Activated naive CD8-positive, alpha-beta T cell (primary cell): ENCODE measurements around the gene FAM219B.
"Not testable (repeated sequence)": the region's sequence is repeated elsewhere in the genome, so short reads cannot be mapped to it uniquely, and the experiment has no call there.

ENCODE experiments used
- H3K27ac Mint-ChIP-seq: one replicate; pipeline ENCODE4 v1.8.0; 2021; ENCODE audit warnings: mixed read lengths
- H3K27me3 Mint-ChIP-seq: one replicate; pipeline ENCODE4 v1.8.0; 2021; ENCODE audit warnings: mixed read lengths
- H3K36me3 Mint-ChIP-seq: one replicate; pipeline ENCODE4 v1.8.0; 2021; ENCODE audit warnings: mixed read lengths
- H3K4me1 Mint-ChIP-seq: one replicate; pipeline ENCODE4 v1.8.0; 2021; ENCODE audit warnings: low read depth, mixed read lengths
- H3K4me3 Mint-ChIP-seq: one replicate; pipeline ENCODE4 v1.8.0; 2021; ENCODE audit warnings: mild to moderate bottlenecking, mixed read lengths
- H3K9me3 Mint-ChIP-seq: one replicate; pipeline ENCODE4 v1.8.0; 2021; ENCODE audit warnings: low read depth, mixed read lengths

The FAM219B gene

GRCh38 chr15:74906450-74907162 lies at the start of gene FAM219B:
FAM219B (minus strand) TSS chr15:74906851; CDS start chr15:74906800, 51 bp downstream.
- no peaks in the 10 kb centered on the region for H3K27me3 Mint-ChIP-seq
- peak within 1 kb of the TSS; percentile 97 for H3K27ac Mint-ChIP-seq
- H3K4me1 Mint-ChIP-seq: peaks cover 37% of the 10 kb centered on the region
- no peaks in the 10 kb centered on the region for H3K9me3 Mint-ChIP-seq
- H3K4me3 Mint-ChIP-seq: peak within 1 kb of the TSS; percentile 95
- no peaks in the 10 kb centered on the region for H3K36me3 Mint-ChIP-seq

- peak overlapping the region; percentile 28 for H3K27ac Mint-ChIP-seq
- peaks cover 25% of the 10 kb centered on the region for H3K4me1 Mint-ChIP-seq
- peak overlapping the region; percentile 78 for H3K4me3 Mint-ChIP-seq
Observed at GRCh38 chr15:74955796-74956647, 49.4 kb upstream of the FAM219B start.

GRCh38 chr15:74955017-74955416 lies 48.4 kb upstream of the FAM219B start:
- no peaks in the 10 kb centered on the region for H3K36me3 Mint-ChIP-seq
- H3K27ac Mint-ChIP-seq: no peak overlapping the region
- no peaks in the 10 kb centered on the region for H3K9me3 Mint-ChIP-seq
- H3K4me3 Mint-ChIP-seq: peak overlapping the region; percentile 78
- H3K27me3 Mint-ChIP-seq: peaks cover 2% of the 10 kb centered on the region
- peaks cover 25% of the 10 kb centered on the region for H3K4me1 Mint-ChIP-seq

More at GRCh38 chr15:74955796-74956647, 49.4 kb upstream of the FAM219B start:
- H3K9me3 Mint-ChIP-seq: no peaks in the 10 kb centered on the region
- H3K36me3 Mint-ChIP-seq: no peaks in the 10 kb centered on the region
- H3K27me3 Mint-ChIP-seq: peaks cover 4% of the 10 kb centered on the region

- no peaks in the 10 kb centered on the region for H3K36me3 Mint-ChIP-seq
- peak overlapping the region; percentile 78 for H3K4me3 Mint-ChIP-seq
- no peak overlapping the region for H3K27ac Mint-ChIP-seq
- peaks cover 2% of the 10 kb centered on the region for H3K27me3 Mint-ChIP-seq
- H3K4me1 Mint-ChIP-seq: peaks cover 24% of the 10 kb centered on the region
- H3K9me3 Mint-ChIP-seq: no peaks in the 10 kb centered on the region
Observed at GRCh38 chr15:74954515-74954914, 47.9 kb upstream of the FAM219B start.

GRCh38 chr15:74951006-74951405 lies 44.4 kb upstream of the FAM219B start:
- no peak overlapping the region for H3K4me3 Mint-ChIP-seq
- H3K4me1 Mint-ChIP-seq: peaks cover 11% of the 10 kb centered on the region
- H3K27me3 Mint-ChIP-seq: no peaks in the 10 kb centered on the region
- no peak overlapping the region for H3K27ac Mint-ChIP-seq
- H3K9me3 Mint-ChIP-seq: no peaks in the 10 kb centered on the region
- no peaks in the 10 kb centered on the region for H3K36me3 Mint-ChIP-seq

GRCh38 chr15:74950078-74950908 lies 43.6 kb upstream of the FAM219B start:
- Mint-ChIP-seq H3K4me1 (peaks cover 8% of the 10 kb centered on the region), H3K27ac (no peak overlapping the region), H3K27me3 (no peaks in the 10 kb centered on the region), H3K9me3 (no peaks in the 10 kb centered on the region), H3K36me3 (no peaks in the 10 kb centered on the region), H3K4me3 (no peak overlapping the region)

GRCh38 chr15:74937590-74938371 lies 31.1 kb upstream of the FAM219B start, which contains the start of gene COX5A:
COX5A (minus strand) TSS chr15:74938073; CDS start chr15:74938014, 59 bp downstream.
- H3K4me3 Mint-ChIP-seq: peak within 1 kb of the TSS; percentile 98
- H3K9me3 Mint-ChIP-seq: no peaks in the 10 kb centered on the region

GRCh38 chr15:74937272-74937589 lies 30.6 kb upstream of the FAM219B start:
- Mint-ChIP-seq H3K27me3 (no peaks in the 10 kb centered on the region), H3K27ac (peak overlapping the region; percentile 94), H3K36me3 (peaks cover 3% of the 10 kb centered on the region)

More at GRCh38 chr15:74937590-74938371, 31.1 kb upstream of the FAM219B start, which contains the start of gene COX5A:
- Mint-ChIP-seq H3K36me3 (peaks cover 3% of the 10 kb centered on the region), H3K27ac (peak within 1 kb of the TSS; percentile 94), H3K27me3 (no peaks in the 10 kb centered on the region), H3K4me1 (peaks cover 30% of the 10 kb centered on the region)

GRCh38 chr15:74935193-74935592 lies 28.5 kb upstream of the FAM219B start:
- not testable (repeated sequence) for H3K27me3 Mint-ChIP-seq, H3K36me3 Mint-ChIP-seq, H3K9me3 Mint-ChIP-seq
- Mint-ChIP-seq H3K4me1 (peaks cover 34% of the 10 kb centered on the region), H3K27ac (peak overlapping the region; percentile 62), H3K4me3 (peak overlapping the region; percentile 77)

More at GRCh38 chr15:74937272-74937589, 30.6 kb upstream of the FAM219B start:
- Mint-ChIP-seq H3K9me3 (no peaks in the 10 kb centered on the region), H3K4me1 (peaks cover 32% of the 10 kb centered on the region), H3K4me3 (peak overlapping the region; percentile 98)

- H3K4me1 Mint-ChIP-seq: peaks cover 34% of the 10 kb centered on the region
- H3K4me3 Mint-ChIP-seq: peak overlapping the region; percentile 7
- H3K27me3 Mint-ChIP-seq: no peaks in the 10 kb centered on the region
- peaks cover 3% of the 10 kb centered on the region for H3K36me3 Mint-ChIP-seq
- H3K27ac Mint-ChIP-seq: no peak overlapping the region
- no peaks in the 10 kb centered on the region for H3K9me3 Mint-ChIP-seq
Observed at GRCh38 chr15:74933573-74933972, 26.9 kb upstream of the FAM219B start.

GRCh38 chr15:74928771-74929198 lies 22.1 kb upstream of the FAM219B start:
- Mint-ChIP-seq H3K27ac (no peak overlapping the region), H3K36me3 (no peaks in the 10 kb centered on the region), H3K4me3 (no peak overlapping the region), H3K9me3 (no peaks in the 10 kb centered on the region), H3K27me3 (no peaks in the 10 kb centered on the region), H3K4me1 (peaks cover 9% of the 10 kb centered on the region)

GRCh38 chr15:74924525-74924924 lies 17.9 kb upstream of the FAM219B start:
- H3K27me3 Mint-ChIP-seq: no peaks in the 10 kb centered on the region
- H3K4me3 Mint-ChIP-seq: no peak overlapping the region
- no peak overlapping the region for H3K27ac Mint-ChIP-seq
- H3K36me3 Mint-ChIP-seq: peaks cover 4% of the 10 kb centered on the region
- no peaks in the 10 kb centered on the region for H3K4me1 Mint-ChIP-seq
- H3K9me3 Mint-ChIP-seq: no peaks in the 10 kb centered on the region

GRCh38 chr15:74920456-74920855 lies 13.8 kb upstream of the FAM219B start:
- H3K27ac Mint-ChIP-seq: no peak overlapping the region
- H3K27me3 Mint-ChIP-seq: no peaks in the 10 kb centered on the region
- H3K4me3 Mint-ChIP-seq: no peak overlapping the region
- H3K36me3 Mint-ChIP-seq: peaks cover 4% of the 10 kb centered on the region
- no peaks in the 10 kb centered on the region for H3K4me1 Mint-ChIP-seq
- no peaks in the 10 kb centered on the region for H3K9me3 Mint-ChIP-seq

GRCh38 chr15:74917676-74918075 lies 11.0 kb upstream of the FAM219B start:
- no peak overlapping the region for H3K27ac Mint-ChIP-seq
- H3K27me3 Mint-ChIP-seq: no peaks in the 10 kb centered on the region
- no peaks in the 10 kb centered on the region for H3K9me3 Mint-ChIP-seq
- H3K36me3 Mint-ChIP-seq: no peaks in the 10 kb centered on the region
- H3K4me1 Mint-ChIP-seq: no peaks in the 10 kb centered on the region
- no peak overlapping the region for H3K4me3 Mint-ChIP-seq
